Subcutaneous adipose tissue (tissue), 4 donors: Measurements from ENCODE around the gene PTGES3L. TPM values are rescaled to one million over a fixed set of nuclear protein-coding genes. Genes with fewer than 3 reads are reported as not detected.

Source experiments
- CTCF ChIP-seq: fragments of 450-650 bp; IDR thresholded peaks from one replicate; pipeline ENCODE4 v1.5.1; 2016; ENCODE audit warnings: low read depth, mild to moderate bottlenecking, control low read depth, antibody characterized with exemption, moderate library complexity
- total RNA-seq, 4 donors: library from RNA; depleted of rRNA; stranded (reverse); fragments of >200 nt; gene quantifications; one replicate each; pipeline ENCODE4 v1.1.0, GENCODE V29; 2016

The PTGES3L gene
- total RNA-seq, 4 donors from 2014 or later: not detected

DNA sequence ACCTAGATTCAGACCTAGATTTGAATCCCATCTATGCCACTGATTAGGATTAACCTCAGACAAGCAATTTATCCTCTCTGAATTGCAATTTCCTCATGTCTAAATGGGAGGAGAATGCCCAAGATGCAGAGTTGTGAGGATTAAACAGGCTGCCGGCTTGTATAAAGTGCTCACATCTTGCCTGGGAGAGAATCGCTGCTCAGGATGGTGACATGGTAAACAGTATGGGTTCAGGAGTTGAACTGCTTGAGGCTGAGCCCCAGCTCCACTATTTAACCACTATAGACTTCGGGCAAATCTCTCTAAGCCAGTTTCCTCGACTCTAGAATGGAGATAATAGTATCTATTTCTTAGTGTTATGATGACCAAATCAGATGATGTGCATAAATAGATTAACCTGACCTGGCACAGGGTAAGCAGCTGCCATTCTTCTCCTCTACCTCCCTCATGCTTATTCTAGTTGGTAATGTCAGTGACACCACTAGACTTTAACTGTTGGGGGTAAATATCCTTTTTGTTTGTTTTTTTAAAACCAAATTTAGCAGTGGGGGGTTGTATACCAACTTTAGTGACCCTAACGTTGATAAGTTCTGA, 17.6 kb upstream of the PTGES3L start:
- TF ChIP-seq CTCF: no peak

GRCh38 chr17:42992872-42993271, 13.0 kb upstream of the PTGES3L start:
- TF ChIP-seq CTCF: no peak

- TF ChIP-seq CTCF: no peak
Measured at GRCh38 chr17:42991471-42991870, 11.6 kb upstream of the PTGES3L start.

GRCh38 chr17:42989726-42990652, 10.1 kb upstream of the PTGES3L start:
- TF ChIP-seq CTCF: no peak

GRCh38 chr17:42989141-42989540, 9.3 kb upstream of the PTGES3L start:
- TF ChIP-seq CTCF: no peak

DNA sequence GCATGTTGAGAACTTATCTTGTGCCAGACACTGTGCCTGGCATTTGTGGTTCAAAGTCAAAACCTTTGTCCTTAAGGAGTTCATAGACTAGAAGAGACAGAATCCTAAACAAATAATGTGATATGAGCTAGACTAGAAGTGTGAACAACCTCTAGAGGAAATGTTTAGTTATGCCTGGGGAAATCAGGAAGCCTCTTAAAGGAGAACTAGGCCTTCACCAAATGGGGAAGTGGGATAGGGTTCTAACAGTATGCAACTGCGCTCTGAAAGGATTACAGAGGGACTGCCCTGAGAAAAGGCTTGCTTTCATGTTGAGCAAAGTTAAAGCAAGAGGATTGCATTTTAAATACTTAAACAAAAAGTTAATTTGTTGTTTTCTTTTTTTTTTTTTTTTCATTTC, 5.3 kb upstream of the PTGES3L start:
- no peak for TF ChIP-seq CTCF

GRCh38 chr17:42982266-42982665, 2.4 kb upstream of the PTGES3L start:
- TF ChIP-seq CTCF: no peak
